NCI-H2107 treated with DMSO at 0.1 percent for 48 hours (cell line): Measurements from ENCODE around the gene INPP5A.
"Not testable (repeated sequence)": the region's sequence is repeated elsewhere in the genome, so short reads cannot be mapped to it uniquely, and the experiment has no call there.

Experiments
- DNase-seq: peaks from one replicate; lab custom pipeline; 2025; ENCODE audit not compliant: unreplicated experiment; lab: John Stamatoyannopoulos, UW

INPP5A gene

GRCh38 chr10:132503581-132504421 is 33.8 kb upstream of the INPP5A start:
- no peak for DNase-seq

DNA sequence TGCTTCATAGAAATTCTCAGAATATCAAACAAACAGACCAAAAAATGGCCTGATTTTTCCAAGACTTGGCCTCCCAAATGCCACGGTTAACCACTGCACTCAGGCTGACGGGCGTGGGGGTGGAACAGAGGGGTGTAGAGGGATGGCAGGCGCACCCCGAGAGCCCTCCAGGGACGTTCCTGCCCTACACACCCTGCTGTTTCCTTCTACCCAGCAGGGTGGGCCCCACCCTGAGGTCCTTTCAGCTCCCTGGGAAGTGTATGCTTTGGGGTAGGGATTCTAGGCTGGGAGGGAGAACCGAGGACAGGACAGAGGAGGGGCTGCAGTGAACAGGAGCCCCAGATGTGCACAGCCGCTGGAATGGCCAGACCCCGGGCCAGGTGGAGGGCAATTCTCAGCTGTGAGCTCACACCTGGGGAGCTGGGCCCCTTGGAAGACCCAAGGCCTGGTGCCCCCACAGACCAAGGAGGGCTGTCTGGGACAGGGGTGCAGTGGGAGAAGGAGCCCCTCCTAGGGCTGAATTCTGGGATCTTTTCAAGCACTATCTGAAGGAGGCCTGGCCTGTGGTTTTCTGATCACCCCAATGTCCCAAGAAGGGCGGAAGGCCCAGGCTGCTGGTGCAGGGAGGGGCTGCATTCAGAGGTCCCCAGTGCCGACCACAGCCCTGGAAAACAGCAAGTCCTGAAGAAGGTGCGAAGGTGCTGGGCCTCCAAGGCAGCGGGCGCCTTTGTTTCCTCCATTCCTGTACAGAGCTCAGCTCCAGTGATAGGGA is 32.9 kb upstream of the INPP5A start:
- DNase-seq: no peak

GRCh38 chr10:132505546-132505945 is 32.0 kb upstream of the INPP5A start:
- DNase-seq: not testable (repeated sequence)

DNA sequence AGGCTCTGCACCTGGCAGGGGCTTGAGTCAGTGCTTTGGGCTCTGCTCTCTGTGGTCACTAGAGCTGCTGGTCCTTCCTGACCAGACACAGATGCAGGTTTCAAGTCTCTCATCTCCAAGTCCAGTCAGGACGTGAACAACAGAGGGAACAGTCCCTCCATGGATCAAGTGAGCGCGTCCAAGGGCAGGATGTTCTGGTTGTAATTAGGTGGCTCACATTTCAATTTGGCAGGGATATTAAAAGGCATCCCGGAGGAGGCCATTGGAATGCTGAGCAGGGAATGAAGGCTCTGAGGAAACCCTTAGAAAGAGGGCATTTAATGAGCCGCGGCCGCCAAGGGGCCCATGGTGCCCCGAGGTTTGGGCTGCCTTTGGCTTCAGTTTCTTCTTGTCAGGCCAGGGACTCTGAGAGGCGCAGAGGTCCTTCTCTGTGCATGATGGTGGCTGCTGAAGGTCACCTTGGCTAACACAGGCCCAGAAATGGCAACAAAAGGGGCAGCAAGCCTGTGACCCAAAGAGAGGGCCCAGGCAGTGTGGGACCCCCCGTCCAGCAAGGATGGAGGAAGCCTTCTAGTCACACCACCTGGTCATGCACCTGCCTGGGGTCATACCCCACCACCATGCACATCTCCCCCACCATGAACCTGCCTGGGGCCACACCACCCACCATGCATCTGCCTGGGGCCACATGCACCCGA is 30.7 kb upstream of the INPP5A start:
- no peak for DNase-seq

DNA sequence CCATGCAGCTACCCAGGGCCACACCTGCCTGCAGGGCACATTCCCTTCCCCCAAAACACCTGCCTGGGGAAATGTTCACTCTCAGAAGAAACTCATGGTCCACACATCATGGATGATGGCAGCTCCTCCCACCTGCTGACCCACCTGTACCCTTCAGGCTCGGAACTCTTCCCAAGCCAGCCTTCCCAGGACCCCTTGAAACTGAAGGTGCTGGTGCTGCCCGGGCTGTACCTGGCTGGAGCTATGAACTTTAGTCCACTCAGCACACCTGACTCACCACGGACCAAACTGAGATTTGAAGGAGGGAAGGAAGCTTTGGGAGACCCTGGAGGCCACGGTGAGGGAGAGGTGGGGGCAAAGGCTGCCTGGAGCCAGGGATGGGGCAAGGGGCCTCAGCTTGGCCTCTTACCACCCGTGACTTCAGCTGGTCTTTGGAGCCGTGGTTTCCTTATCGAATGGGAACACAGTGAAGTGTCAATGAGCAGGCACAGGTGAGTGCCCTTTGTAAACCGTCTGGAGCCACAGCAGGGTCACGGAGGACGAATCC is 30.1 kb upstream of the INPP5A start:
- no peak for DNase-seq

DNA sequence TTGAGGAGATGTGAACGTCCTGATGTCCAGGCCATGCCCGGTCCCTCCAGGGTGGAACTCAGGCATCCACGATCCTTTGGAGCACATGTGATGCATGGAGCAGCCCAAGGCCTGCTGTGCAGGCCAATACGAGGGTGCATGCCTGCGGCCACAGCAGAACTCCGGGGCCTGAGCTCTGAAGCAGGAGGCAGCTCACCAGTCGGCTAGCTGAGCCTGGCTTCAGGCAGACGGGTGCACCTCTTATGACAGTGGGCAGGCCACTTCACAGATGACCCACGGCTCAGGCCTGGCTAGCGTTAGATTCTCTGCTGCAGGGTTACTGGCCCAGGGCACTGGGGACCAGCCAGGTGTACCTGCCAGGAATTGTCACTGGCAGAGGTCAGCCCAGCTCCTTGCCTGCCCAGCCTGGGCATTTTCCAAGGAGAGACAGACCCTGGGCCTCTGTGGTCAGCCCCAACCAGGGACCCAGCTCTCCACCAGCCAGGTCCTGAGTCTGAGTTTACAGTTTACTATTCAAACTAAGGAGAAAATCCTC is 29.6 kb upstream of the INPP5A start:
- DNase-seq: no peak

- no peak for DNase-seq
These were observed 28.8 kb upstream of the INPP5A start for GRCh38 chr10:132508581-132509443.

DNA sequence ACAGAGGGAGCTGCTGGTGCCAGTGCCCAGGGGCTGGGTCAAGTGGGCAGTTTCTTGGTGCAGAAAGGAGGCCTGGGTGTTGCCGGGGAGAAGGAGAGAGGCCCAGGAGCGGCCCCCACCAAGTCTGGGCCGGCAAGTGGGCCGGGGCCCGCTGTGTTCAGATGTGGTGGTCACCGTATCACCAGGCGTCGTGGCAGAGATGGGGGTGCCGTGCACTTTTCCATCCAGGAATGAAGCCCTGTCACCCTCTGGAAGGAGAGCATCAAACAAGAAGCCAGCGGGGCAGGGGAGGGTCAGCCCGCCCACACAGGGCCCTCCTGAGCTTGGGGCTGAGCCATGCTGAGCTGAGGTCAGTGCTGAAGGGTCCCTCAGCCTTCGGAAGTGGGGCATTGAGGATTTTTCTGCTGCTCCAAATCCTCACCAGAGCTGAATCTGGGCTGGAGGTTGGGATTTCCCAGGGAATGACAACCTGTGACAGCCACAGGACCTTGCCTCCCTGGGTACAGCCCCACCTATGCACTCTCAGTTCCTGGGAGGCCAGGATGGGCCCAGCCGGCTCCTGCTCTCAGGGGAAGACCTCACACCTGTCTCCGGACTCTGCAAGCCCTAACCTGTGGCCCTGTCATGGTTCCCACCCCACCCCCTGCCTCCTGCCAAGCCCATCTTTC is 27.9 kb upstream of the INPP5A start:
- no peak for DNase-seq

DNA sequence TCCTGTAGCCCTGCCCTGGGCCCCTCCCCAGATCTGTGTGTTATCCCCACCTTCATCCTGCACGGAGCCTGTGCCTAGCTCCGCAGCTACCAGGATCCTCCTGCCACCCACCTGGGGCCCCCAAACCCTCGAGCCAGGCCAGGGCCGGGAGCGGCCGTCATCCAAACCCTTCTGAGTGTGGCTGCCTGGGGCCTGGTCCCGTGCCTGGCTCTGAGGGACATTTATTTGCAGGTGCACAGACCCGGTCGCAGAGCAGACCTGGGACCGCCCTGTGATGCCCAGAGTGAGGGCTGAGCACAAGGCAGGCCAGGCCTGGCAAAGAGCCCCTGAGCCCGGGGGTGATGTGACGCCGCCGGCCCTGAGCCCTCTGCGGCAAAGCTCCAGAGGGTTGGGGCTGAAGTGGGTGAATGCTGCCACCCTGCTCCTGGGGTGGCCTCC is 27.4 kb upstream of the INPP5A start:
- no peak for DNase-seq

- DNase-seq: no peak
These were observed 26.2 kb upstream of the INPP5A start for GRCh38 chr10:132511121-132512051.

GRCh38 chr10:132512052-132512442 is 25.5 kb upstream of the INPP5A start:
- no peak for DNase-seq

- no peak for DNase-seq
These were observed 24.8 kb upstream of the INPP5A start for GRCh38 chr10:132512693-132513345.

DNA sequence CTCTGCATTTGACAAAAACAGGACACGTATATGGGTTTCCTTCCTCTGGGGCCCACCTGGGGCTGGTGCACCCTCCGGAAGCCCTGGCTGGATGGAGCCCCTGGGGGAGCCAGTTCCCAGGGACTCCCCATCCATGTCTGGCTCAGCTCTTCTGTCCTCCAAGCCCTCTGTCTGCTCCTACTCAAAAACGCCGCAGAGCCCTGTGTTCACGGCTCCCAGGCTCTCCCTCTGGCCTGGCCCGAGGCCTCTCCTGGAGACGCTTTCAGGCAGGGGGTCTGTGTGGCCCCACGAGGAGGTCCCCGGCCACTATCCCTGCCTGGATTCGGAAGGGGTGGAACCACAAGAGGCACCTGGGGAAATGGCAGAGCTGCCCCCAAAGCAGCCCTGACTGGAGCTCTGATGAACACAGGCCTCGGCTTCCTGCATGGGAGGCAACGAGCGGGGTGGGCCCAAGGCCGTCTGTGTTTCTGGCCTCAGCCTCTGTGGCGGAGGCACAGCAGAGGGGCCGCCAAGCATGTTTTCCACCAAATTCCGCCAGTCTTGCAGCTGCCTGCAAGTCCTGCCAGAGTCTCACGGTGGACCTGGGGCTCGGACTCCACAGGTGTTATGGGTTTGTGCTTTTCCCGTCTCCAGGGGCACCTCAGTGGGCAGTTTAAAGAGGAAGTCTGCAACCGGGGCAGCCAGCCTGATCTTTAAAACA is 22.6 kb upstream of the INPP5A start:
- DNase-seq: no peak

GRCh38 chr10:132515811-132516726 is 21.5 kb upstream of the INPP5A start:
- DNase-seq: no peak

GRCh38 chr10:132516771-132517725 is 20.5 kb upstream of the INPP5A start:
- no peak for DNase-seq
